Activated naive CD8-positive, alpha-beta T cell treated with anti-CD3 and anti-CD28 coated beads, Interleukin-2, amount 50 U/mL, for 24 hours (primary cell): ENCODE data around the gene PROP1.
"Not testable (repeated sequence)": the region's sequence is repeated elsewhere in the genome, so short reads cannot be mapped to it uniquely, and the experiment has no call there.

ENCODE experiments used
- ATAC-seq: fragments of 150-1000 bp; cut with Tn5 transposase; one replicate; pipeline ENCODE4 v1.10.0; 2021
- DNase-seq: peaks from one replicate; pipeline ENCODE4 v3.0.0; 2021
- H3K27ac Mint-ChIP-seq: one replicate; pipeline ENCODE4 v1.8.0; 2021; ENCODE audit warnings: mild to moderate bottlenecking, mixed read lengths
- H3K27me3 Mint-ChIP-seq: one replicate; pipeline ENCODE4 v1.8.0; 2021; ENCODE audit warnings: mixed read lengths
- H3K36me3 Mint-ChIP-seq: one replicate; pipeline ENCODE4 v1.8.0; 2021; ENCODE audit warnings: low read depth, mixed read lengths
- H3K4me1 Mint-ChIP-seq: one replicate; pipeline ENCODE4 v1.8.0; 2021; ENCODE audit warnings: mixed read lengths
- H3K4me3 Mint-ChIP-seq: one replicate; pipeline ENCODE4 v1.8.0; 2021; ENCODE audit warnings: mild to moderate bottlenecking, moderate library complexity, mixed read lengths
- H3K9me3 Mint-ChIP-seq: one replicate; pipeline ENCODE4 v1.8.0; 2021; ENCODE audit warnings: mixed read lengths

The PROP1 gene

DNA sequence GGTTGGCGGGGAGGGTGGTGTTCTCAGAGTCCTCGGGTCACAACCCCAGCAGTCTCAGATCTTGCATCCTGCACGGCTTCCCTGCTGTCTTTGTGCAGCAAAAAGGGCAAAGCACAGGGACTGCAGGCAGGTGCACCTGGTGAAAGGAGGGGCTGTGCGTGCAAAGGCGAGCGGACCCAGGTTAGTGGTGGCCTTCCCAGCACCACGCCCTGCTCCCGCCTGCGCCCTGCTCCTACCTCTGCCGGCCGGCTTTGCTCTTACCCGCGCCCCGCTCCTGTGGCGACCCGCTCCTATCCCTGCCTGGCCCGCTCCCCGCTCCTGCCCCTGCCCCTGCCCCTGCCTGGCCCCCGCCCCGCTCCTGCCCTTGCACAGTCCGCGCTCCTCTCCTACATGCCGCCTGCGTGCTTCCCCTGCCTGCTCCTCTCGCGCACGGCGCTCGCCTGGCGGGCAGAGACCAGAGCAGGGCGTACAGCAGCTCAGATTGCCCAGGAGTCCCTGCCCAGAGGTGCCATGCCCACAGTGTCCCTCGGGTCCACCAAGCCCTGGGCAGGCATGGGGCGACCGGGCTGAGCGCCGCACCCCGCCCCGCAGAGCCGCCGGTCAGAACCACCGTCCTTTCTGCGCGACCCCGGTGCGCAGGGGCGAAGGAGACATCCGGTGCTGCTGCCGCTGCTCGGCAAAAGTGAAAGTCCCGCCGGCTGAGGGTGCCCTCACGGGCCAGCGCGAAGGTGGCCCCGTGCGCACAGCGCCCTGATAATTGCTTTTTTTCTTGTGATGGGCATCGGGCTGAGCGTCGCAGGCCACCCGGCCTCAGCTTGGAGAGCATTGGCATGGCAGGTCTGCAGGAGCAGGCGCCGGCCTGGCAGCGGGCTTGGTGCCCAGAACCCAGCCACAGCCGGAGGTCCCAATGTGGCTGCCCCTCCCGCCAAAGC is 52.0 kb downstream of the PROP1 start:
- H3K27ac Mint-ChIP-seq, H3K9me3 Mint-ChIP-seq, H3K36me3 Mint-ChIP-seq, H3K4me1 Mint-ChIP-seq, H3K27me3 Mint-ChIP-seq: not testable (repeated sequence)
- ATAC-seq (peak; percentile 63), DNase-seq (peak; percentile 47)
- peak overlapping the region; percentile 76 for H3K4me3 Mint-ChIP-seq

DNA sequence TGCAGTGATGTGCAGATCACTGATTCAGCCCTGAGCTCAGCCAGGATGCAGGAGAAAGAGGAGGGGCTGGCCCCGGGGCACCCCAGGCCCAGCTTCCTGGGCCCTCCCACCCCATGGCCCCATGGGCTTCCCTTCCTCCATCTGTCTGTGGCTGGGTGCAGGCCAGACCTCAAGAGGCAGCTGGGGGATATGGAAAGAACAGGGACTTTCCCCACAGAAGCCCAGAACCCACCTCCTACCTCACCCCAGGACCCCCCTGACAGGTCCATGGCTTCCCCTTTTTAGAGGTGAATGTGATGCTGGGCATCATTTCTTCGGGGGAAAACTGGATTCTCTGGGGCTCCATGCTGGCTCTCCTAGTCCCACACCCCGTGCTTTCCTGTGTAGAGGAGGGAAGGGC is 53.1 kb downstream of the PROP1 start:
- not testable (repeated sequence) for ATAC-seq, H3K27me3 Mint-ChIP-seq

More for the DNA sequence above, 53.1 kb downstream of the PROP1 start:
- H3K36me3 Mint-ChIP-seq, H3K27ac Mint-ChIP-seq, DNase-seq, H3K9me3 Mint-ChIP-seq, H3K4me3 Mint-ChIP-seq, H3K4me1 Mint-ChIP-seq: not testable (repeated sequence)
